PFSK-1 (cell line): Measurements from ENCODE around the gene ADAMTS14.

Experiments used
- FOXP2 ChIP-seq: optimal IDR thresholded peaks from 2 replicates; pipeline ENCODE3; 2011; ENCODE audit warnings: borderline replicate concordance, control low read depth, inconsistent platforms; ENCODE audit not compliant: insufficient read depth; ENCODE audit errors: extremely low read length, extremely low read depth
- POLR2AphosphoS5 ChIP-seq: IDR thresholded peaks from 2 replicates; pipeline ENCODE4 v1.6.1; 2012; ENCODE audit warnings: low read depth, mild to moderate bottlenecking, control low read depth, low read length, moderate library complexity
- SIN3A ChIP-seq: IDR thresholded peaks from 2 replicates; pipeline ENCODE4 v1.6.1; 2012; ENCODE audit warnings: mild to moderate bottlenecking, low read length, moderate library complexity, borderline replicate concordance; ENCODE audit not compliant: insufficient read depth
- TAF1 ChIP-seq: IDR thresholded peaks from 2 replicates; pipeline ENCODE4 v1.6.1; 2012; ENCODE audit warnings: low read length, control low read depth, borderline replicate concordance; ENCODE audit not compliant: insufficient read depth
- TF ChIP-seq, protein P1 (sequence below), 2 experiments: IDR thresholded peaks; 2 replicates each; pipeline versions ENCODE4 v1.6.1 to v1.8.0; 2011 to 2012; ENCODE audit warnings: low read depth in 2 of 2, low read length in 2 of 2, control low read depth in 1 of 2, inconsistent platforms in 1 of 2, mild to moderate bottlenecking in 1 of 2, moderate library complexity in 1 of 2; ENCODE audit not compliant: insufficient read depth in 1 of 2

The ADAMTS14 gene

GRCh38 chr10:70680899-70681730 lies 8.8 kb downstream of the ADAMTS14 start:
- TF ChIP-seq POLR2AphosphoS5, result no peak
- no peak for TF ChIP-seq SIN3A
- TF ChIP-seq TAF1, result no peak
- no peak for TF ChIP-seq FOXP2
- TF ChIP-seq, protein P1, sequence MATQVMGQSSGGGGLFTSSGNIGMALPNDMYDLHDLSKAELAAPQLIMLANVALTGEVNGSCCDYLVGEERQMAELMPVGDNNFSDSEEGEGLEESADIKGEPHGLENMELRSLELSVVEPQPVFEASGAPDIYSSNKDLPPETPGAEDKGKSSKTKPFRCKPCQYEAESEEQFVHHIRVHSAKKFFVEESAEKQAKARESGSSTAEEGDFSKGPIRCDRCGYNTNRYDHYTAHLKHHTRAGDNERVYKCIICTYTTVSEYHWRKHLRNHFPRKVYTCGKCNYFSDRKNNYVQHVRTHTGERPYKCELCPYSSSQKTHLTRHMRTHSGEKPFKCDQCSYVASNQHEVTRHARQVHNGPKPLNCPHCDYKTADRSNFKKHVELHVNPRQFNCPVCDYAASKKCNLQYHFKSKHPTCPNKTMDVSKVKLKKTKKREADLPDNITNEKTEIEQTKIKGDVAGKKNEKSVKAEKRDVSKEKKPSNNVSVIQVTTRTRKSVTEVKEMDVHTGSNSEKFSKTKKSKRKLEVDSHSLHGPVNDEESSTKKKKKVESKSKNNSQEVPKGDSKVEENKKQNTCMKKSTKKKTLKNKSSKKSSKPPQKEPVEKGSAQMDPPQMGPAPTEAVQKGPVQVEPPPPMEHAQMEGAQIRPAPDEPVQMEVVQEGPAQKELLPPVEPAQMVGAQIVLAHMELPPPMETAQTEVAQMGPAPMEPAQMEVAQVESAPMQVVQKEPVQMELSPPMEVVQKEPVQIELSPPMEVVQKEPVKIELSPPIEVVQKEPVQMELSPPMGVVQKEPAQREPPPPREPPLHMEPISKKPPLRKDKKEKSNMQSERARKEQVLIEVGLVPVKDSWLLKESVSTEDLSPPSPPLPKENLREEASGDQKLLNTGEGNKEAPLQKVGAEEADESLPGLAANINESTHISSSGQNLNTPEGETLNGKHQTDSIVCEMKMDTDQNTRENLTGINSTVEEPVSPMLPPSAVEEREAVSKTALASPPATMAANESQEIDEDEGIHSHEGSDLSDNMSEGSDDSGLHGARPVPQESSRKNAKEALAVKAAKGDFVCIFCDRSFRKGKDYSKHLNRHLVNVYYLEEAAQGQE (IDR thresholded peaks at IDR 0.05; ENCODE audit: insufficient read depth in 1 of 2, low read depth in 2 of 2, low read length in 2 of 2), result no peak

GRCh38 chr10:70681731-70682005 lies 9.4 kb downstream of the ADAMTS14 start:
- TF ChIP-seq, protein P1 (IDR thresholded peaks at IDR 0.05; ENCODE audit: insufficient read depth in 1 of 2, low read depth in 2 of 2, low read length in 2 of 2), result no peak
- TF ChIP-seq TAF1 (no peak), SIN3A (no peak), FOXP2 (no peak), POLR2AphosphoS5 (no peak)

DNA sequence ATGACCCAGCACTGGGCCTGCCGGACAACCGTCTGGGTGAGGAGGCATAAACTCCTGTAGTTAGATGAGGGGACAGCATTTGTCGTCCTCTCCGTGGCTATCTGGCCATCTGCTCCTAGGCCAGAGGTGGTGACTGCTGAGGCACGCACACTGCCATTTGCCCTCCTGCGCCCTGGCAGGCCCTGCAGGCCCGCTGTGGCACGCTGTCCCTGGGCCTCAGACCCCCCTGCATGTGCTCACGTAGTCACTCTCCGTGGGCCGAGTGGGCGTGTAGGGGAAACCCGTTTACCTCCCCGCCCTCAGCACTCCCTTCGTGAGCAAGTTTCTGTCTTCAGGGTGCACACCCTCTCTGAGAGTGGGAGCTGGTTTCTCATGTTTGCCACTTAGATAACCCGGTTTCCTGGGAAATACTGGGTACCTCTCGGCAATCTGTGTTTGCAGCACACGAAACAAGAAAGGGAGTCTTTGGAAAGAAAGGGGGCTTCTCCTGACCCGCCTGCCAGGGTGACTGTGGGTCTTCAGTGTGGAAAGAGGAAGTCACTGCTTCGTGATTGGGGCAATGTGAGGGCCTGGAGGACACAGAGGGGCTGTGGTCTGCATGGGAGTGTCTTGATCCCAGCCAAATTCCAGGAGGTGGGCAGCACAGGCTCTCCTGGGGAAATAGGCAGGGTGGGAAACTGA lies 10.8 kb downstream of the ADAMTS14 start:
- TF ChIP-seq POLR2AphosphoS5 (no peak), TAF1 (no peak), SIN3A (no peak), FOXP2 (no peak)
- TF ChIP-seq, protein P1 (IDR thresholded peaks at IDR 0.05; ENCODE audit: insufficient read depth in 1 of 2, low read depth in 2 of 2, low read length in 2 of 2), result no peak

GRCh38 chr10:70683601-70683934 lies 11.3 kb downstream of the ADAMTS14 start:
- TF ChIP-seq TAF1 (no peak), SIN3A (no peak), POLR2AphosphoS5 (no peak)
- TF ChIP-seq, protein P1 (IDR thresholded peaks at IDR 0.05; ENCODE audit: insufficient read depth in 1 of 2, low read depth in 2 of 2, low read length in 2 of 2), result no peak
